ENCODE results near the gene B3GAT1.

The B3GAT1 gene

DNA sequence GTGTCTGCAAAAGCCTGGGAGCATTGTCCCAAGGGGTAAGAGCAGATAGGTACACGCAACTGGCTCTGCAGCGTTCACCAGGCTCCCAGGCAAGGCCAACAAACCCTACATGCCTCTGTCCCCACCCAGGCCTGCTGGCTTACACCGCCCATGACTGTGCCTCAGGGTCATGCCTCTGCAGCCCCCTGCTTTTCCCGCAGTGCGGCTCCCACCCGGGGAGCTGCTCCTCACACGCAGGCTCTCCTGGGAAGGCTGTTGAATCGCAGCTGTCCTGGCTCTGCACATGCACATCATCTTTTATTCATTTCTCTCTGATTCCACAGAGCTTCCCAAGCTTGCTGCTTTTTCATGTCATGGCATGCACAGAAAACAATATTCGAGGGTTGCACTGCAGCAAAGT lies 29.2 kb upstream of the B3GAT1 start:
- DNase-seq = no peak

GRCh38 chr11:134440851-134441250 lies 28.8 kb upstream of the B3GAT1 start:
- no peak for DNase-seq

DNA sequence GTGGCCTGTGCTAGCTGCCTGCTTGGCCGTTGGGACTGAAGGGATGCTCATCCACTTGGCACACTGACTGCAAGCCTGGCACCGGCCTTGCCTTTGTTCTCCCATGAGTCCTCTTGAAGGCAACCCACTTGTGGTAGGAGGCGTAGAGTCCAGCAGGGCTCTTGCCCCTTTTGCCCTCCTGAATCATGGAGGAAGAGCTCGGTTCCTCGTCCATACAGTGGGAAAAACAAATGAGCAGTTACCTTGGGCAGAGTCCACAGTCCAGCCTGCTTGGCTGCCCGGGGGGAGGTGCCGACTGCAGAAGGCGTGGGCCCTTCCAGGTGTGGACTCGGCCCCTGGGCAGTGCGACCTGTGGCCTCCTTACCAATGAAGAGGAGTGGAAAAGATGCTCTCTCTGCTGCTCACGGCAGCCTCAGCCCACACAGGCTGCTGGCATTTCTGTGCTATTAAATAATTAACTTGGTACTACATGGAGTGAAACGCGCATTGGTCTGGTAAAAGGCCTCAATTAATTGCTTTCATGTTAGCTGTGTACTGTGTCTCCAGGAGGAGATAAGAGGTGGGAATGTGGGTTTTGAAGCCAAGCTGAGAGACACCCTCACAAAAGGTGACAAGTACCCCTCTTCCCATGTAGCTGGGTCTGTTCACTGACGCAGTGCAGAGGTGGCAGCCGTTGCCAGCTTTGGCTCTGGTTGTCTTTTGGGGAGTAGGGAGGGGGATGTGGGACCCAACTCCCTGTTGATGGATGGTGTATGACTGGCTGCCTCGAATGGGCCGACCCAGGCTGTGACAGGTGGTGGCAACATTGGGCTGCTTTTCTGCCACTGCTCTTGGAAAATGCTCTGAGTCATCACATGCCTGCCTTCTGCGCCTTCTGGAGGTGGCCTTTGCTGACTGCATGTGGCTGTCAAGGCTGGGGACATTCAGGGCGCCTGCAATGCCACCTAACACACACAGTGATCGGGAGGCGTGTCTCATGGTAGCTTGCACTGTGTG lies 26.8 kb upstream of the B3GAT1 start:
- no peak for DNase-seq

DNA sequence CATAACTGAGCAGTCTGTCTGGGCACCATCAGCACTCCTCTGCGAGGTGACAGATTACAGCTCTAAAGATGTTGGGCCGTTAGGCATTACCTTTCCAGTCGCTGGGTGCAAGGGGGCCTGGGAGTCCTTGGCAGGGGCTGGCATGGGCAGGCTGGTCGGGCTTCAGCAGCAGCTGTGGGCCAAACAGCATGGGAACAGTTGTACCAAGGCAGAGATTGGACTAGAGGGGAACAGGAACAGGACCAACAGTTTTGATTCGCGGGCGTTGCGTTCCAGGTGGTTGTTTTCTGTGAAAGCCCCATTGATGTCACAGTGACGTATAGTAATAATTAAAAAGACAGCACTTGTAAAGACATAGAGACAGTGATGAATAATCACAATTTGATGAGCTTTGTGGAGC lies 25.8 kb upstream of the B3GAT1 start:
- no peak for DNase-seq

GRCh38 chr11:134436781-134437180 lies 24.7 kb upstream of the B3GAT1 start:
- DNase-seq = no peak

DNA sequence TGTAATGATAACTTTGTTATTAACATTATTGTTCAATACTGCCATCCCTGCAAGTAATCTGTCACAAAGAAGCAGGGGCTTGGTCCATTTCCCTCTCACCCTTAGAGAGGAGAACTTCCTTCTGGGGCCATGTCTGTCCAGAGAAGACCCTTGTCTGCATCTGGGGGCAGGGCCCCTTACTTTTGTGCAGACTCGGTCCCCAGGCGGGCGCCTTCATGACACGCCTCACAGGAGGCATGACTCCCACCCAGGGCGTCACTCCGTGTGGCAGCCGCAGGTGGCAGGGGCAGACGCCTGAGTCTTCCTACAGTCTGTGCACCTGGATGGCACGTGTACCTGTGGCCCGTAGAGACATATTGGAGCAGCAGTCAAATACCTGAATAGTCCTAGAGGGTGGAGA lies 21.8 kb upstream of the B3GAT1 start:
- DNase-seq = no peak

GRCh38 chr11:134433251-134433650 lies 21.2 kb upstream of the B3GAT1 start:
- no peak for DNase-seq

DNA sequence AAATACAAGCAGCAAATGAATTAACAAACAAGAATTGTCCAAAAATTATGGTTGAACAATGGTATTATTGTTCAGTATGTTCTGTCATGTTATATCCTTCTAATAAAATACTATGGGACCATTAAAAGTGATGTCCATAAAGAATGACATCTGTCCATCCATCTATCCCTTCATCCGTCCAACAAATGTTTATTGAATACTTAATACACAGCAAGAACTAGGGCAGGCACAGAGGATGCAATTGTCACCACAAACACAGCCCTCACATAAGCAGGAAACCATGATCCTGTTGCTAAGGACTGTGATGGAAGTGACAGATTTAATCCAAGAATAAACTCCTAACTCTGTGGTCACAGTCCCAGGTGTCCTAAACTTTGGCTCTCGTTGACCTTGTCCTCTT lies 20.7 kb upstream of the B3GAT1 start:
- DNase-seq = no peak

- no peak for DNase-seq
Measured at GRCh38 chr11:134429106-134429505, 17.1 kb upstream of the B3GAT1 start.

GRCh38 chr11:134425816-134426536 lies 13.9 kb upstream of the B3GAT1 start:
- DNase-seq = no peak

DNA sequence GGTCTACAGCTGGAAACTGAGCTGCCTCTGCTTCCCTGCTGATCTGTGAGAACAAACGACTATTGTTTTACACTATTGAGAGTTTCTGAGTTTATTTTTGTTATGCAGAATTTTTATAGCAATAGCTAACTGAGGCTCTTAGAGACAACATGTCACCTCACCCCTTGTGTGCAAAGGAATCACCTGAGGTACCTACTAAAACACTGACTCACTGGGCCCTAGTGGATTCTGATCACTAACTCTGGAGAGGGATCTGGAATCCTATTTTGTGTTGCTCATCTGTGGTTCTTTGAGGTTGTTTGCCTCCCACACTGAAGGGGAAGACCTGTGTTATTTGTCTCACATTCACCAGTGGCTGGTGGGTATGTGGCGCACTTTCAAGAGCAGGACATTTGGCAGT lies 13.4 kb upstream of the B3GAT1 start:
- DNase-seq = no peak

- no peak for DNase-seq
Measured at GRCh38 chr11:134423106-134423505, 11.1 kb upstream of the B3GAT1 start.

DNA sequence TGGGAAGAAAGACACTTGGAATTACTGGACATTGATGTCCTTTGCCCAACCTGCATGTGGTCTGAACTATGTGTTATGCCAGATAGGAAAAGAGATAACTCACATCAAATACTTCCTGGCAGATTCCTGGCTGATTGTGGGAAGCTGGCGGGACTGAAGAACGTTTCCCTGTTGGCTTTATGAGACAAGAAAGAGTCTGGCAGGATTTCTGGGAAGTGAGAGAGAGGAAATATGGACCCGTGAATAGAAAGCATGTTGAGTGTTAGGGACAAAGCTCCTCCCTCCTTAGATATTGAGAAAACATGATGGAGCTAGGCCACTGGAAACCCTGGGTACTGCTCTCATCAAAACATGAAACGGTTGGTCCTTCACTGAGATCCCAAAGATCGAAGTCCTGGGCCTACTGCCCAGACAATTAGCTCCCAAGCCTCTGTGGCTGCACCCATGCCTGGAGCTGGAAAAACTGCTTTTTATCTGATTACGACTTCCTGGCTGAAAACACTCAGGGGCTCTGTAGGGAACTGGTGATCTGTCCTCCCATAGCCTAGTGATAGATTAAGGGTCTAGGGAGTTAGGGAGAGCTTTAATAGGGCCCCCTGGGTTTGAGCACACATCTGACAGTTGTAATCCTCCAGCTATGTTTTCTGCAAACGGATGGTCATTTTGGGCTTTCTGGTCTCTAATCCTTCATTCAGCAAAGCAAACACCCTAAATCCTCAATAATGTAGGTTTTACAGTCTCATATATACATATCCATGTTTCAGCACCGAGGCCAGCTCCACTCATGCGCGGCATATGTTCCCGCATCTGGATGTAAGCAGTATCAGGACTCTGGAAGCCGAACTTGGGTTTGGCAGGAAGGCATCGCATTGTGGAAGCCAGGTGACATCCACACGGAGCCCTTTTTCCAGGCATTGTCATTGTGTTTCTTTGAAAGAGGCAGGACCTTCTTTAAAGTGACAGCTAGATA lies 6.1 kb upstream of the B3GAT1 start:
- no peak for DNase-seq

GRCh38 chr11:134416726-134417125 lies 4.7 kb upstream of the B3GAT1 start:
- no peak for DNase-seq

DNA sequence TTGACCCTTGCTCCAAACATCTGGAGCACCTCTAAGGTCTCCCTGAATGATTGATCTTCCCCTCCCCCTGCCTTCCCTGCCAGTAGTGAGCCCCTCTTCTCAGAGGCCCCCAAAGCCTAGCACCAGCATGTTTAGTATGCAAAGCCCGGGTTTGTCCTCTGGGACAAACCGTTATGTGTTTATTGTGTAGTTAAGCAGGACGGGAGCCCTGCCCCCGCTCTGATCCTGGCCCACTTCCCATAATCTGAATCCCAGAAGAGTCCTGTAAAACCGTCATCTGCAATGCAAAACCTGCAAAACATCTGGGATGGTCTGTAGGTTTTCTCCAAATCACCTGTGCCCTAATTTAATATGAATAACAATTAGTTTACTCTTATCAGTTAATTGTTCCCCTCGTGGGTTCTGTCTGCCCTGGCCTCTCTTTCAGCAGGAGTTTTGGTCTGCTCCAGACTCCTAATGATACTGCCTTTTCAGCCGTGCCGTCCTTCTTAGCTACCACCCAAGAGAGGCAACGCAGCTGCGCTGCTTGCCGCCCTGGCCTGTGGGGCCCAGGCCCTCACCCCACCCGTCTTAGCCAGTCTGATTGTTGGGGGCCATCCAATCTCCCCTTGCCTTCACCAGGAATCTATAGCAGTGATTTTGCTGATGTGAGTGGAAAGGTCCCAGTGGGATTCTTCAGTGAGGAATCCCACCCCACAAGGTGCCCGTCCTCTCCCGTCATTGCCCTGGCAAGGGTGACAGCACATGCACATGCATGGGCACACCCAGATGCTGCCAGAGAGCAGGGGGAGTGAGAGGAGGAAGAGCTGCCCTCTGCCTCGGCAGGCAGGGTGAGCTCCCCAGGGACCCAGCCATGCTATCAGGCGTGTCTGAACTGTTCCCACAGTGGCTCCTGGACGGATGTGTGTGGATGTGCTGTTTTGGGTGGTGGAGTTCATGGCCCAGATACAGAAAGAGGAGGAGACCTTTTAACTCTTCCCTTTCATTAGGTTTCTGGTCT lies 3.0 kb upstream of the B3GAT1 start:
- DNase-seq = no peak

DNA sequence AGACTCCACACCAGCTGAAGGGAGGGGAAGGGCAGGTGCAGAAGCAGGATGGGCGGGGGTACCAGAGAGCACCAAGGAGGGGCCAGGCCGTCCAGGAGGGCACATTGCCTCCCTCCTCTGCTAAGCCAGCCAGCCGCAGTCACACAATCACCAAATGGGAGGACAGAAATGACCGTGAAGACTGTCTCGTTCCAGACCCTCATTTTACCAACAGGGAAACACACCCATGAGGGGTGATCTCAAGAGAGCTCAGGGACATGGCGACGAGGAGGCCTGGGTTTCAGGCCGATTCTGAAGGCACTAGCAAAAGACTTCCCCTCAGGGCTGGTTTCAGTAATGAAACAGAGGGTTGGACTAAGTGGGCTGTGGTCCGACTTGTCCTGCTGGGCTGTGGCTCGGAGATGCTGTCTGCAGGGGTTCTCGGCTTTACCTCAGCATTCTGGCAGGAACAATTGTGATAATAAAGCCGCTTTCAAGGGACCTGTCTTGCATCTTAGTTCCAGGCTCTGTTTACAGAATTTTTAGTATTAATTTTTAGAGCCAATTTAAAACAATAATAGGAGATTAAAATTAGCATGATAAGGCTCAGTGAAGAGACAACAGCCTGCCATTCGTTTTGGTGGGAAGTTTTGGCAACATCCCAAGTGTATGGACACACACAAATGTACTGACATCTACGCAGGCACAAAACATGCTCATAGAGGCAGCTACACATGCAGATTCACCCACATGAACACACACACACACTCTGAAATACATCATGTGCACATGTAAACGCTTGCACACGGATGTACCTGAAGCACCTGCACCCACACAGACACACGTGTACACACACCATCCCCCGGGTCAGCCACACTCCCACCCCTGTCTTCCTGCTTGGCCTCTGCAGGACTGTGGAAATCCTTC lies 2.0 kb upstream of the B3GAT1 start:
- no peak for DNase-seq

DNA sequence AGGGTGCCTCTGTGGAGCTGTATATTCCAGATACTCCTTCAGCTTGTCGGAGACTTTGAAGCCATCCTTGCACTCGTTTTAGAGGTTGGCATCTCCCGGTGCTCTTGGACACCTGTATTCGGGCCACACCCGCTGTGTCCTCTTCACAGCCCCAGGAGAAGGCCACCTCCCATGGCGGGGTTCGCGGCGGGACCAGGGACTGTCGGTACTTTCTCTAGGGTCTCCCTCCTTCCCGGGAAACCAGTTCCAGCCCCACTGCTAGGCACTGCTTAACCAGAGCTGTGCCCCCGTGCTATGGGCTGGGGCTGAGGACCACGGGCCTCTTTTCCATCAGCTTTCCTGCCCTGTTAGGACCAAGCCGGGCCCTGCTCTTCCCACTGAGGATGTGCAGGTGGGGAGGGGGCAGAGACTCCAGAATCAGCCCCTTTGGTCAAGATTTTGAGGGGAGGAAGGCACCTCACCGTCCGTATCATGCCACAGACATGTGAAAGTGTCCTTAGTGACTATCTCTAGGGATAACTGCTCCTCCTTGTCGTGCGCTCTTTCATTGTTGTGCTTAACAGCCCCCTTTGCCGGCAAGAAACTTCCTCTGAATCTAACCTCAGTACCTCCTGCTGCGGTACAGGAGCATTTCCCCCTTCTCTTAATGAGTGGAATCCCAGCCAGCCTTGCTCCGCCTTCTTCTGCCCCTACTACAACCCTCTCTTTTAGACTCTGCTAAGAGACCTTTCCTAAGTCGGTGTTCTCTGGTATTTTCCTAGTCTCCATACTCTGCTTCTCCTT lies 1.2 kb upstream of the B3GAT1 start:
- no peak for DNase-seq

GRCh38 chr11:134410766-134411165 lies 1.3 kb downstream of the B3GAT1 start:
- no peak for DNase-seq

DNA sequence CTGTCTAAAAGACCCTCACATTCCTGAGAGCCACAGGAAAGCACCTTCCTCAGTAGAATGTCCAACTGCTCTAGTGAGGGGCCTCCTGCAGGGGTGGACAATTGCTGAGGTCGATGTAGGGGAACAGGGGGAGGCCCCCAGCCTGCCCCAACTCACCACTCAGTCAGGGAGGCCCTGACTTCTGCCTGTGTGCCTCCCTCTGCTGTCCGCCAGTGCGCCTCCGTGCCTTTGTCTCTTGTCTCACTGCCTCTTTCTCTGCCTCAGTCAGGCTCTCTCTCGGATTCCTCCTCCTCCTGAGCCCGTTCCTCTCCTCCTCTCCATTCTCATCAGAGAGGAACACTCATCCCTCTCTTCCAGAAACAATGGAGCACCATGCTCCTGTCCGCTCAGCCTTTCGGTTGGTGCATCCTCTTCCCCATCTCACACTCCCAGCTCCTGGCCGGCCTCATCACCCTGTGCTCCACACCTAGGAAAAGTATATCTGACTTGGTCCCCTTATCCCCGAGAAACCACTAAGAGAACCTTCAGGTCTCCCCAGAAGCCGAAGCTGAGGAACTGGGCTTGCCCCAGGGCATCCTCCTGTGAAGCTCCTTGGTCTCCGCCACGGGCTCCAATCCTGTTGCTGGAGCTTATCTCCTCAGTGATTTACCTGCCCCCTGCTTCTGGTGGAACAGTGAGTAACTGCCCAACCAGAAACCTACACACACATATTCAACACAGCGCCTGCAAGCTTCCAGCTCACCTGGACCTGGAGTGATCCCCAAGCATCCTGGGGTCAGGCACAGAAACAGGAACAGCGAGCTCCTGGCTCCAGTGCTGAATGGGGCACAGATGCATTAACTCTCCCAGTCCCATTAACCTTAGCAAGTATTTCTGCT lies 2.3 kb downstream of the B3GAT1 start:
- DNase-seq = no peak

Measured in activated CD4-positive, alpha-beta T cell treated with anti-CD3 and anti-CD28 coated beads, Interleukin-2, Interleukin-6, amounts not matched to agents 100 ng/mL and 50 ng/mL, durations not matched to agents 16 hours and 8 hours (primary cell).